Panc1 (cell line): Measurements from ENCODE around the gene ELFN1.

Experiments
- POLR2AphosphoS5 ChIP-seq: IDR thresholded peaks from 2 replicates; pipeline ENCODE4 v1.6.1; 2012; ENCODE audit warnings: mild to moderate bottlenecking, low read depth, low read length, moderate library complexity
- SIN3A ChIP-seq: IDR thresholded peaks from 2 replicates; pipeline ENCODE4 v1.6.1; 2012; ENCODE audit warnings: low read depth, mild to moderate bottlenecking, low read length, moderate library complexity, borderline replicate concordance; ENCODE audit not compliant: insufficient read depth
- TCF7L2 ChIP-seq: IDR thresholded peaks from 2 replicates; pipeline ENCODE4 v1.6.1; 2011; ENCODE audit warnings: mild to moderate bottlenecking, low read depth, low read length, inconsistent platforms
- TF ChIP-seq, protein P1 (sequence below), 2 experiments: IDR thresholded peaks; 2 replicates each; pipeline ENCODE4 v1.6.1; 2011 to 2012; ENCODE audit warnings: low read depth in 2 of 2, control low read depth in 1 of 2, low read length in 1 of 2, mild to moderate bottlenecking in 1 of 2, moderate library complexity in 1 of 2; ENCODE audit not compliant: insufficient read depth in 1 of 2
- TF ChIP-seq, protein P2 (sequence below): fragments of 450-650 bp; IDR thresholded peaks from 2 replicates; pipeline ENCODE4 v1.5.1; 2017; ENCODE audit warnings: mild to moderate bottlenecking

DNA sequence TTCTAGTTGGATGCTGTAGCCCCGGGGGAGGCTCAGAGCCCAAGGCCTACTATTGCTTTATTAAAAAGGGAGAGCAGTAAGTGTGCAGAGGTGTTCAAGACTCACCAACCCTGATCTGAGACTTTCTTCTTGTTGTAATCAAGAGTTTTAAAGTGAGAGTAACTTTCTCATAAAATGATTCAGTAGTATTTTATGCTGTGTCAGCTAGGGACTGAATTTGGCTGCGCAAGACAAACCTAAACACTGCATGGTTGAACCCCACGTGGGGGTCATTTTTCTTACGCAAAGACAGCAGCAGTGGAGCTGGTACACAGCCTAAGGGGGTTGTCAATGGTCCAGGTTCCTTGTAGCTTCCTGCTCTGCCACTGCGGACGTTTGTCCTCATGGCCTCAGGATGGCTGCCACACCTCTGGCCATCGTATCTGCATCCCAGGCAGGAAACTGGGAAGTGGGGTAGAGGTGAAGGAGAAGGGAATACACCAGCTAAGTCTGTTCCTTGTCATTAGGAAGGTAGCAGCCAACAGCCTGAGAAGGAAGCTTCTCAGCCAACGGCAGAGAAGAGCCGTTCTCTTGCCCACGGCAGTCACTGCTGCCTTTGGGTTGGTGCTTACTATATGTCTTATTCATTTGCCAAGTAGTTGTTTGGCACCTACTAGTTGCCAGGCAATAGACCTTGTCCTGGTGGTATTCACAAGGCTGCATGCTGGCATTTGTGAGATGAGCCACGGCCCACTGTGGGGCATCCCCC, 44.7 kb downstream of the ELFN1 start:
- TF ChIP-seq, protein P1, sequence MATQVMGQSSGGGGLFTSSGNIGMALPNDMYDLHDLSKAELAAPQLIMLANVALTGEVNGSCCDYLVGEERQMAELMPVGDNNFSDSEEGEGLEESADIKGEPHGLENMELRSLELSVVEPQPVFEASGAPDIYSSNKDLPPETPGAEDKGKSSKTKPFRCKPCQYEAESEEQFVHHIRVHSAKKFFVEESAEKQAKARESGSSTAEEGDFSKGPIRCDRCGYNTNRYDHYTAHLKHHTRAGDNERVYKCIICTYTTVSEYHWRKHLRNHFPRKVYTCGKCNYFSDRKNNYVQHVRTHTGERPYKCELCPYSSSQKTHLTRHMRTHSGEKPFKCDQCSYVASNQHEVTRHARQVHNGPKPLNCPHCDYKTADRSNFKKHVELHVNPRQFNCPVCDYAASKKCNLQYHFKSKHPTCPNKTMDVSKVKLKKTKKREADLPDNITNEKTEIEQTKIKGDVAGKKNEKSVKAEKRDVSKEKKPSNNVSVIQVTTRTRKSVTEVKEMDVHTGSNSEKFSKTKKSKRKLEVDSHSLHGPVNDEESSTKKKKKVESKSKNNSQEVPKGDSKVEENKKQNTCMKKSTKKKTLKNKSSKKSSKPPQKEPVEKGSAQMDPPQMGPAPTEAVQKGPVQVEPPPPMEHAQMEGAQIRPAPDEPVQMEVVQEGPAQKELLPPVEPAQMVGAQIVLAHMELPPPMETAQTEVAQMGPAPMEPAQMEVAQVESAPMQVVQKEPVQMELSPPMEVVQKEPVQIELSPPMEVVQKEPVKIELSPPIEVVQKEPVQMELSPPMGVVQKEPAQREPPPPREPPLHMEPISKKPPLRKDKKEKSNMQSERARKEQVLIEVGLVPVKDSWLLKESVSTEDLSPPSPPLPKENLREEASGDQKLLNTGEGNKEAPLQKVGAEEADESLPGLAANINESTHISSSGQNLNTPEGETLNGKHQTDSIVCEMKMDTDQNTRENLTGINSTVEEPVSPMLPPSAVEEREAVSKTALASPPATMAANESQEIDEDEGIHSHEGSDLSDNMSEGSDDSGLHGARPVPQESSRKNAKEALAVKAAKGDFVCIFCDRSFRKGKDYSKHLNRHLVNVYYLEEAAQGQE (IDR thresholded peaks at IDR 0.05; ENCODE audit: insufficient read depth in 1 of 2, low read depth in 2 of 2, low read length in 1 of 2), result no peak
- TF ChIP-seq, protein P2, sequence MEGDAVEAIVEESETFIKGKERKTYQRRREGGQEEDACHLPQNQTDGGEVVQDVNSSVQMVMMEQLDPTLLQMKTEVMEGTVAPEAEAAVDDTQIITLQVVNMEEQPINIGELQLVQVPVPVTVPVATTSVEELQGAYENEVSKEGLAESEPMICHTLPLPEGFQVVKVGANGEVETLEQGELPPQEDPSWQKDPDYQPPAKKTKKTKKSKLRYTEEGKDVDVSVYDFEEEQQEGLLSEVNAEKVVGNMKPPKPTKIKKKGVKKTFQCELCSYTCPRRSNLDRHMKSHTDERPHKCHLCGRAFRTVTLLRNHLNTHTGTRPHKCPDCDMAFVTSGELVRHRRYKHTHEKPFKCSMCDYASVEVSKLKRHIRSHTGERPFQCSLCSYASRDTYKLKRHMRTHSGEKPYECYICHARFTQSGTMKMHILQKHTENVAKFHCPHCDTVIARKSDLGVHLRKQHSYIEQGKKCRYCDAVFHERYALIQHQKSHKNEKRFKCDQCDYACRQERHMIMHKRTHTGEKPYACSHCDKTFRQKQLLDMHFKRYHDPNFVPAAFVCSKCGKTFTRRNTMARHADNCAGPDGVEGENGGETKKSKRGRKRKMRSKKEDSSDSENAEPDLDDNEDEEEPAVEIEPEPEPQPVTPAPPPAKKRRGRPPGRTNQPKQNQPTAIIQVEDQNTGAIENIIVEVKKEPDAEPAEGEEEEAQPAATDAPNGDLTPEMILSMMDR, result no peak
- TF ChIP-seq SIN3A (no peak), POLR2AphosphoS5 (no peak), TCF7L2 (no peak)
